A673 (cell line): ENCODE measurements around the gene TP53TG3E. TPM values are rescaled to one million over a fixed set of nuclear protein-coding genes. Genes with fewer than 3 reads are reported as not detected.
"Not testable (repeated sequence)": the region's sequence is repeated elsewhere in the genome, so short reads cannot be mapped to it uniquely, and the experiment has no call there.

Source experiments
- Bru-seq: library from RNA; stranded (reverse); fragments of 400-500 nt; gene quantifications from one replicate; lab custom pipeline; 2021; lab: Mats Ljungman, UMichigan
- BruChase-seq, 2 experiments: library from RNA; stranded (reverse); fragments of 400-500 nt; gene quantifications; one replicate each; lab custom pipeline; 2021; lab: Mats Ljungman, UMichigan
- BruUV-seq: library from RNA; stranded (reverse); fragments of 400-500 nt; replicated peaks from 2 replicates; lab custom pipeline; 2021; lab: Mats Ljungman, UMichigan
- CTCF ChIA-PET: fragments of 300-600 bp; sonication (Branson Sonifier 250); formaldehyde crosslinking; loops from one replicate; lab custom pipeline; 2022; ENCODE audit warnings: antibody characterized with exemption; lab: Charles Lee
- POLR2A ChIA-PET: fragments of 300-600 bp; sonication (Branson Sonifier 250); formaldehyde crosslinking; loops from one replicate; lab custom pipeline; 2022; ENCODE audit warnings: antibody characterized with exemption; ENCODE audit not compliant: low non-redundant PET; lab: Charles Lee
- DNase-seq: peaks from one replicate; pipeline ENCODE4 v3.0.0-alpha.2; 2015; ENCODE audit warnings: low spot score
- H3K27ac ChIP-seq: fragments of 200-600 bp; sonication (generic); 2 replicates; pipeline ENCODE4 v1.5.1; 2016; ENCODE audit warnings: mixed run types, low read depth, mild to moderate bottlenecking, mixed read lengths, antibody characterized with exemption, low read length; ENCODE audit not compliant: poor library complexity, severe bottlenecking
- H3K27me3 ChIP-seq: fragments of 200-600 bp; sonication (generic); replicated peaks from 2 replicates; pipeline ENCODE4 v1.6.1; 2017; ENCODE audit warnings: mixed run types, low read depth, mild to moderate bottlenecking, mixed read lengths, antibody characterized with exemption, low read length; ENCODE audit not compliant: insufficient read depth, poor library complexity
- H3K36me3 ChIP-seq: fragments of 200-600 bp; sonication (generic); 2 replicates; pipeline ENCODE4 v1.6.1; 2016; ENCODE audit warnings: mixed run types, mild to moderate bottlenecking, mixed read lengths, antibody characterized with exemption, low read length; ENCODE audit not compliant: insufficient read depth, poor library complexity, severe bottlenecking
- H3K4me1 ChIP-seq: fragments of 200-600 bp; sonication (generic); 2 replicates; pipeline ENCODE4 v1.6.1; 2017; ENCODE audit warnings: mixed run types, mild to moderate bottlenecking, mixed read lengths, antibody characterized with exemption, low read length; ENCODE audit not compliant: insufficient read depth, poor library complexity, severe bottlenecking
- H3K4me3 ChIP-seq: fragments of 200-600 bp; sonication (generic); 2 replicates; pipeline ENCODE4 v1.5.1; 2016; ENCODE audit warnings: low read depth, mixed run types, mild to moderate bottlenecking, mixed read lengths, low read length; ENCODE audit not compliant: poor library complexity, severe bottlenecking
- H3K9me3 ChIP-seq: fragments of 200-600 bp; sonication (generic); 2 replicates; pipeline ENCODE4 v1.6.1; 2016; ENCODE audit warnings: mixed run types, low read depth, mild to moderate bottlenecking, mixed read lengths, antibody characterized with exemption, low read length; ENCODE audit not compliant: poor library complexity, severe bottlenecking
- intact Hi-C: fragments of 100-400 bp; cut with micrococcal nuclease; formaldehyde crosslinking; loops from one replicate; pipeline ENCODE4 v1.10.0; 2022; ENCODE audit not compliant: unreplicated experiment
- long read RNA-seq: library from polyadenylated mRNA; stranded (forward); transcript quantifications from one replicate; pipeline ENCODE4 v2.0.0, GENCODE V29; 2022
- total RNA-seq: library from RNA; stranded (reverse); gene quantifications from 2 replicates; pipeline ENCODE4 v1.2.3, GENCODE V29; 2021

The TP53TG3E gene
- not detected in 2 replicates for total RNA-seq
- not detected for Bru-seq, nascent RNA
- BruChase-seq, experiment 1, labeled RNA remaining after a 2-hour chase: not detected
- not detected for BruChase-seq, experiment 2, labeled RNA remaining after a 6-hour chase
- long read RNA-seq: 0 reads

GRCh38 chr16:33304006-33304405, at the start of gene TP53TG3E:
TSS of gene TP53TG3E (plus strand) at chr16:33304306. CDS start at chr16:33304374, 68 bp downstream.
- not testable (repeated sequence) for H3K27ac ChIP-seq

GRCh38 chr16:33336226-33337012, 32.3 kb downstream of the TP53TG3E start:
- intact Hi-C loops, BruUV-seq, H3K4me1 ChIP-seq, H3K27me3 ChIP-seq, POLR2A ChIA-PET, DNase-seq, CTCF ChIA-PET, H3K27ac ChIP-seq, H3K4me3 ChIP-seq, H3K36me3 ChIP-seq: not testable (repeated sequence)
- H3K9me3 ChIP-seq: peaks cover 18% of the 10 kb centered on the region

More at GRCh38 chr16:33304006-33304405, at the start of gene TP53TG3E:
- H3K27me3 ChIP-seq, DNase-seq, BruUV-seq, POLR2A ChIA-PET, H3K4me1 ChIP-seq, intact Hi-C loops, H3K9me3 ChIP-seq, H3K4me3 ChIP-seq, CTCF ChIA-PET, H3K36me3 ChIP-seq: not testable (repeated sequence)

GRCh38 chr16:33337627-33338542, 33.8 kb downstream of the TP53TG3E start:
- H3K4me1 ChIP-seq, CTCF ChIA-PET, intact Hi-C loops, POLR2A ChIA-PET, H3K36me3 ChIP-seq, DNase-seq, H3K4me3 ChIP-seq, H3K27me3 ChIP-seq, H3K27ac ChIP-seq, BruUV-seq: not testable (repeated sequence)
- H3K9me3 ChIP-seq: peaks cover 18% of the 10 kb centered on the region

DNA sequence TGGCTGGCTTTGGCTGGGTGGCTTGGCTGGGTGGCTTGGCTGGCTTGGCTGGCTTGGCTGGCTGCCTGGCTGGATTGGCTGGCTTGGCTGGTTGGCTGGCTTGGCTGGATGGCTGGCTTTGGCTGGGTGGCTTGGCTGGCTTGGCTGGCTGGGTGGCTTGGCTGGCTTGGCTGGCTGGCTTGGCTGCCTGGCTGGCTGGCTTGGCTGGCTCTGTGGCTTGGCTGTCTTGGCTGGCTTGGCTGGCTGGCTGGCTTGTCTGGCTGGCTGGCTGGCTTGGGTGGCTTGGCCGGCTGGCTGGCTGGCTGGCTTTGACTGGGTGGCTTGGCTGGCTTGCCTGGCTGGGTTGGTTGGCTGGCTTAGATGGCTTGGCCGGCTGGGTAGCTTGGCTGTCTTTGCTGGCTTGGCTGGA, 34.4 kb downstream of the TP53TG3E start:
- BruUV-seq, H3K27me3 ChIP-seq, H3K27ac ChIP-seq, CTCF ChIA-PET, DNase-seq, H3K36me3 ChIP-seq, intact Hi-C loops, H3K4me3 ChIP-seq, POLR2A ChIA-PET, H3K4me1 ChIP-seq: not testable (repeated sequence)
- H3K9me3 ChIP-seq: peaks cover 18% of the 10 kb centered on the region

- H3K4me1 ChIP-seq, H3K27ac ChIP-seq, CTCF ChIA-PET, H3K36me3 ChIP-seq, POLR2A ChIA-PET, H3K27me3 ChIP-seq, BruUV-seq, intact Hi-C loops, H3K4me3 ChIP-seq: not testable (repeated sequence)
- peaks cover 18% of the 10 kb centered on the region for H3K9me3 ChIP-seq
- peak; percentile 12 for DNase-seq
Measured at GRCh38 chr16:33339093-33340061, 35.3 kb downstream of the TP53TG3E start.
